HEK293 (cell line): Measurements from ENCODE around the gene CHST9.

ENCODE experiments used
- CTCF ChIA-PET: fragments of 350-600 bp; formaldehyde crosslinking; extraction: SDS; loops from one replicate; lab custom pipeline; 2021; ENCODE audit warnings: antibody characterized with exemption; lab: Yijun Ruan, JAX
- POLR2A ChIA-PET: fragments of 300-600 bp; formaldehyde crosslinking; extraction: SDS; loops from one replicate; lab custom pipeline; 2020; ENCODE audit warnings: antibody characterized with exemption, inconsistent platforms; lab: Yijun Ruan, JAX
- H3K27ac ChIP-seq: fragments of 200-500 bp; sonication (Bioruptor generic); 2 replicates; pipeline ENCODE4 v1.5.1; 2014; ENCODE audit warnings: low read depth, low read length, control low read depth, inconsistent platforms; ENCODE audit errors: extremely low read depth
- H3K36me3 ChIP-seq, 2 experiments: fragments of 200-500 bp in 1 of 2; sonication (Bioruptor generic) in 1 of 2; 1 replicate in 1 of 2; 2 replicates in 1 of 2; pipeline ENCODE4 v1.5.1; 2014 to 2017; ENCODE audit warnings: inconsistent platforms in 2 of 2, low read length in 2 of 2; ENCODE audit not compliant: control insufficient read depth in 2 of 2, insufficient read depth in 1 of 2
- H3K4me1 ChIP-seq: fragments of 200-500 bp; sonication (Bioruptor generic); 2 replicates; pipeline ENCODE4 v1.5.1; 2014; ENCODE audit warnings: mild to moderate bottlenecking, low read length, inconsistent platforms; ENCODE audit not compliant: control insufficient read depth, insufficient read depth
- H3K4me3 ChIP-seq: 2 replicates; pipeline ENCODE4 v1.5.1; 2011; ENCODE audit warnings: low read depth, mild to moderate bottlenecking, control low read depth, low read length, moderate library complexity
- H3K9me3 ChIP-seq: fragments of 200-500 bp; sonication (Bioruptor generic); 2 replicates; pipeline ENCODE4 v1.5.1; 2014; ENCODE audit warnings: low read depth, low read length, inconsistent platforms; ENCODE audit not compliant: control insufficient read depth, insufficient read depth
- GLI2 ChIP-seq: fragments of 450-650 bp; formaldehyde crosslinking; IDR thresholded peaks from 2 replicates; pipeline ENCODE4; 2017; ENCODE audit warnings: missing biosample characterization, missing genetic modification characterization, low read depth, borderline replicate concordance
- INSM2 ChIP-seq: fragments of 450-650 bp; formaldehyde crosslinking; IDR thresholded peaks from 2 replicates; pipeline ENCODE4 v1.5.1; 2016; ENCODE audit warnings: missing biosample characterization, missing genetic modification characterization
- KLF10 ChIP-seq: fragments of 450-650 bp; IDR thresholded peaks from 2 replicates; pipeline ENCODE4 v1.5.1; 2018; ENCODE audit warnings: missing biosample characterization, mild to moderate bottlenecking, missing genetic modification characterization
- KLF8 ChIP-seq: fragments of 450-650 bp; formaldehyde crosslinking; IDR thresholded peaks from 2 replicates; pipeline ENCODE4 v1.5.1; 2016; ENCODE audit warnings: missing biosample characterization, missing genetic modification characterization
- OVOL3 ChIP-seq: fragments of 450-650 bp; formaldehyde crosslinking; IDR thresholded peaks from 2 replicates; pipeline ENCODE4 v1.5.1; 2016; ENCODE audit warnings: missing biosample characterization, missing genetic modification characterization
- REPIN1 ChIP-seq: fragments of 450-650 bp; formaldehyde crosslinking; IDR thresholded peaks from 2 replicates; pipeline ENCODE4 v1.5.1; 2017; ENCODE audit warnings: missing biosample characterization, missing genetic modification characterization, low read depth
- REST ChIP-seq: fragments of 450-650 bp; formaldehyde crosslinking; IDR thresholded peaks from 2 replicates; pipeline ENCODE4 v1.5.1; 2016; ENCODE audit warnings: missing biosample characterization, missing genetic modification characterization
- SCRT1 ChIP-seq: fragments of 450-650 bp; formaldehyde crosslinking; IDR thresholded peaks from 2 replicates; pipeline ENCODE4 v1.5.1; 2016; ENCODE audit warnings: missing biosample characterization, missing genetic modification characterization, borderline replicate concordance
- ZBTB1 ChIP-seq: fragments of 450-650 bp; formaldehyde crosslinking; IDR thresholded peaks from 2 replicates; pipeline ENCODE4 v1.5.1; 2016; ENCODE audit warnings: missing biosample characterization, missing genetic modification characterization
- ZBTB21 ChIP-seq: fragments of 450-650 bp; formaldehyde crosslinking; IDR thresholded peaks from 2 replicates; pipeline ENCODE4 v1.5.1; 2017; ENCODE audit warnings: missing biosample characterization, missing genetic modification characterization
- ZBTB48 ChIP-seq: fragments of 450-650 bp; formaldehyde crosslinking; IDR thresholded peaks from 2 replicates; pipeline ENCODE4 v1.5.1; 2016; ENCODE audit warnings: missing biosample characterization, missing genetic modification characterization
- ZFP3 ChIP-seq: fragments of 450-650 bp; formaldehyde crosslinking; IDR thresholded peaks from 2 replicates; pipeline ENCODE4 v1.5.1; 2016; ENCODE audit warnings: low read depth, missing biosample characterization, missing genetic modification characterization
- ZFP69B ChIP-seq: fragments of 450-650 bp; formaldehyde crosslinking; IDR thresholded peaks from 2 replicates; pipeline ENCODE4 v1.5.1; 2016; ENCODE audit warnings: missing biosample characterization, missing genetic modification characterization
- ZNF174 ChIP-seq: fragments of 450-650 bp; formaldehyde crosslinking; IDR thresholded peaks from 2 replicates; pipeline ENCODE4 v1.5.0; 2017; ENCODE audit warnings: missing biosample characterization, mild to moderate bottlenecking, missing genetic modification characterization
- ZNF350 ChIP-seq: fragments of 450-650 bp; formaldehyde crosslinking; IDR thresholded peaks from 2 replicates; pipeline ENCODE4 v1.5.0; 2017; ENCODE audit warnings: missing biosample characterization, mild to moderate bottlenecking, missing genetic modification characterization
- ZNF513 ChIP-seq: fragments of 450-650 bp; IDR thresholded peaks from 2 replicates; pipeline ENCODE4 v1.5.1; 2018; ENCODE audit warnings: missing biosample characterization, missing genetic modification characterization
- ZNF555 ChIP-seq: fragments of 450-650 bp; formaldehyde crosslinking; conservative IDR thresholded peaks from 2 replicates; pipeline ENCODE4 v1.5.1; 2017; ENCODE audit warnings: missing biosample characterization, mild to moderate bottlenecking, missing genetic modification characterization, inconsistent platforms
- ZNF560 ChIP-seq: fragments of 450-650 bp; formaldehyde crosslinking; IDR thresholded peaks from 2 replicates; pipeline ENCODE4 v1.5.1; 2017; ENCODE audit warnings: missing biosample characterization, missing genetic modification characterization, borderline replicate concordance
- ZNF561 ChIP-seq: fragments of 450-650 bp; IDR thresholded peaks from 2 replicates; pipeline ENCODE4 v1.5.1; 2018; ENCODE audit warnings: missing biosample characterization, missing genetic modification characterization, borderline replicate concordance
- ZNF626 ChIP-seq: fragments of 450-650 bp; sonication (Bioruptor Pico); formaldehyde crosslinking; IDR thresholded peaks from 2 replicates; pipeline ENCODE4 v1.5.1; 2018; ENCODE audit warnings: missing biosample characterization, missing genetic modification characterization, inconsistent platforms
- ZNF704 ChIP-seq: fragments of 450-650 bp; formaldehyde crosslinking; IDR thresholded peaks from 2 replicates; pipeline ENCODE4 v1.5.1; 2016; ENCODE audit warnings: missing biosample characterization, missing genetic modification characterization
- ZNF768 ChIP-seq: fragments of 450-650 bp; formaldehyde crosslinking; IDR thresholded peaks from 2 replicates; pipeline ENCODE4 v1.5.1; 2018; ENCODE audit warnings: missing biosample characterization, mild to moderate bottlenecking, missing genetic modification characterization
- ZNF777 ChIP-seq: fragments of 450-650 bp; formaldehyde crosslinking; IDR thresholded peaks from 2 replicates; pipeline ENCODE4 v1.5.1; 2017; ENCODE audit warnings: missing biosample characterization, missing genetic modification characterization, borderline replicate concordance
- ZXDB ChIP-seq: fragments of 450-650 bp; formaldehyde crosslinking; IDR thresholded peaks from 2 replicates; pipeline ENCODE4 v1.5.1; 2016; ENCODE audit warnings: missing biosample characterization, missing genetic modification characterization

CHST9 gene

GRCh38 chr18:27010784-27011183 lies 174.3 kb downstream of the CHST9 start:
- TF ChIP-seq ZNF704: no peak

GRCh38 chr18:27009293-27009692 lies 175.8 kb downstream of the CHST9 start:
- CTCF ChIA-PET: no interaction called here
- Histone ChIP-seq H3K36me3 (no peaks in the 10 kb centered on the region), H3K4me1 (no peaks in the 10 kb centered on the region), H3K27ac (no peak overlapping the region), H3K4me3 (no peak overlapping the region), H3K9me3 (no peaks in the 10 kb centered on the region)
- TF ChIP-seq ZBTB1 (no peak), ZNF777 (tag by site-specific recombination) (no peak), ZNF560 (tag by site-specific recombination) (no peak), ZNF555 (tag by site-specific recombination) (no peak), ZFP69B (no peak), ZNF513 (tag by site-specific recombination) (no peak), REPIN1 (no peak), ZNF626 (no peak)
- POLR2A ChIA-PET: no interaction called here

More at GRCh38 chr18:27010784-27011183, 174.3 kb downstream of the CHST9 start:
- no peak overlapping the region for H3K27ac ChIP-seq
- H3K4me1 ChIP-seq: no peaks in the 10 kb centered on the region
- no peak overlapping the region for H3K4me3 ChIP-seq
- no peaks in the 10 kb centered on the region for H3K36me3 ChIP-seq
- CTCF ChIA-PET: interaction anchor here (0.8 kb wide), 1 partner anchor 1317 kb away, joined by 3 read pairs; no protein-coding TSS in a partner anchor
- POLR2A ChIA-PET: no interaction called here
- H3K9me3 ChIP-seq: no peaks in the 10 kb centered on the region

- TF ChIP-seq ZFP3 (tag by site-specific recombination): no peak
- TF ChIP-seq SCRT1: no peak
- no peak for TF ChIP-seq INSM2
- no peak for TF ChIP-seq ZNF174
- TF ChIP-seq KLF8 (tag by site-specific recombination): no peak
- TF ChIP-seq ZXDB: no peak
- ChIA-PET CTCF (no interaction called here), POLR2A (no interaction called here)
- no peaks in the 10 kb centered on the region for H3K36me3 ChIP-seq
- H3K4me3 ChIP-seq: no peak overlapping the region
- H3K4me1 ChIP-seq: no peaks in the 10 kb centered on the region
- no peak overlapping the region for H3K27ac ChIP-seq
- H3K9me3 ChIP-seq: no peaks in the 10 kb centered on the region
Observed at GRCh38 chr18:27008575-27008974, 176.5 kb downstream of the CHST9 start.

GRCh38 chr18:27007880-27008279 lies 177.2 kb downstream of the CHST9 start:
- CTCF ChIA-PET: no interaction called here
- Histone ChIP-seq H3K27ac (no peak overlapping the region), H3K36me3 (no peaks in the 10 kb centered on the region), H3K4me1 (no peaks in the 10 kb centered on the region), H3K9me3 (no peaks in the 10 kb centered on the region), H3K4me3 (no peak overlapping the region)
- POLR2A ChIA-PET: no interaction called here
- TF ChIP-seq OVOL3 (no peak), ZBTB21 (tag by site-specific recombination) (no peak), KLF10 (tag by site-specific recombination) (no peak), ZNF561 (tag by site-specific recombination) (no peak), ZNF350 (no peak), ZNF768 (no peak), GLI2 (tag by site-specific recombination) (no peak), REST (tag by site-specific recombination) (no peak), ZBTB48 (tag by site-specific recombination) (no peak)
